CD4-positive, alpha-beta T cell treated with Interleukin-1 beta for 1 hour (primary cell): ENCODE measurements around the gene TESMIN.

Experiments used
- DNase-seq, 2 donors: peaks; one replicate each; pipeline ENCODE4 v3.0.0-alpha.2; 2020 to 2022

TESMIN gene

GRCh38 chr11:68707527-68707926 lies 43.8 kb downstream of the TESMIN start:
- no peak for DNase-seq

- DNase-seq, result no peak
Observed at GRCh38 chr11:68704887-68705286, 46.4 kb downstream of the TESMIN start.

GRCh38 chr11:68698993-68699392 lies 52.3 kb downstream of the TESMIN start:
- no peak for DNase-seq

- DNase-seq, result no peak
Observed at GRCh38 chr11:68695531-68695930, 55.8 kb downstream of the TESMIN start.

- no peak for DNase-seq
Observed at GRCh38 chr11:68694431-68695297, 56.7 kb downstream of the TESMIN start.

GRCh38 chr11:68693484-68693882 lies 57.8 kb downstream of the TESMIN start:
- DNase-seq, result no peak

- DNase-seq, result no peak
Observed at GRCh38 chr11:68692871-68693483, 58.3 kb downstream of the TESMIN start.

- DNase-seq, result no peak
Observed at GRCh38 chr11:68692115-68692514, 59.2 kb downstream of the TESMIN start.

- no peak for DNase-seq
Observed at GRCh38 chr11:68691402-68691784, 59.9 kb downstream of the TESMIN start.

GRCh38 chr11:68690671-68691401 lies 60.5 kb downstream of the TESMIN start:
- peak in 1 of 2 donors; percentile 16 for DNase-seq

- no peak for DNase-seq
Observed at GRCh38 chr11:68689737-68690625, 61.3 kb downstream of the TESMIN start.

GRCh38 chr11:68688881-68689280 lies 62.4 kb downstream of the TESMIN start:
- DNase-seq, result no peak

GRCh38 chr11:68687986-68688385 lies 63.3 kb downstream of the TESMIN start:
- DNase-seq, result no peak

- DNase-seq, result no peak
Observed at GRCh38 chr11:68687311-68687710, 64.0 kb downstream of the TESMIN start.

- DNase-seq, result no peak
Observed at GRCh38 chr11:68686486-68686885, 64.8 kb downstream of the TESMIN start.

- DNase-seq, result no peak
Observed at GRCh38 chr11:68685656-68686380, 65.5 kb downstream of the TESMIN start.

- DNase-seq, result no peak
Observed at GRCh38 chr11:68684385-68685356, 66.6 kb downstream of the TESMIN start, which contains the start of gene GAL. Gene GAL (plus strand): TSS chr11:68684544. CDS start chr11:68684924, 380 bp downstream.

GRCh38 chr11:68683536-68684384 lies 67.6 kb downstream of the TESMIN start:
- no peak for DNase-seq

GRCh38 chr11:68683121-68683520 lies 68.2 kb downstream of the TESMIN start:
- no peak for DNase-seq

- no peak for DNase-seq
Observed at GRCh38 chr11:68682531-68682961, 68.8 kb downstream of the TESMIN start.
